HepG2 (cell line): Measurements from ENCODE around the gene NUBP1. TPM values are rescaled to one million over a fixed set of nuclear protein-coding genes. Genes with fewer than 3 reads are reported as not detected.

Experiments
- AHDC1 ChIP-seq: sonication (generic); formaldehyde crosslinking; IDR thresholded peaks from 2 replicates; pipeline ENCODE4 v1.5.1; 2020; ENCODE audit warnings: mild to moderate bottlenecking, missing genetic modification reagents, borderline replicate concordance
- EEA1 ChIP-seq: sonication (generic); formaldehyde crosslinking; IDR thresholded peaks from 2 replicates; pipeline ENCODE4 v1.5.1; 2020; ENCODE audit warnings: mild to moderate bottlenecking, missing genetic modification reagents, borderline replicate concordance
- GATAD1 ChIP-seq: IDR thresholded peaks from 2 replicates; pipeline ENCODE4 v1.6.1; 2016; ENCODE audit warnings: missing genetic modification reagents, missing compliant biosample characterization
- HES4 ChIP-seq: sonication (generic); formaldehyde crosslinking; IDR thresholded peaks from 2 replicates; pipeline ENCODE4 v1.9.0; 2021; ENCODE audit warnings: mild to moderate bottlenecking, missing genetic modification reagents, borderline replicate concordance
- HNF1A ChIP-seq, 2 experiments: sonication (generic) in 1 of 2; formaldehyde crosslinking in 1 of 2; IDR thresholded peaks; 2 replicates each; pipeline versions ENCODE4 v1.4.0 to v1.6.1; 2016 to 2020; ENCODE audit warnings: borderline replicate concordance in 1 of 2, low read depth in 1 of 2, mild to moderate bottlenecking in 1 of 2, missing genetic modification reagents in 1 of 2
- HOXA7 ChIP-seq: sonication (generic); formaldehyde crosslinking; IDR thresholded peaks from 2 replicates; pipeline ENCODE4 v1.8.1; 2022; ENCODE audit warnings: mild to moderate bottlenecking, missing genetic modification reagents, moderate library complexity
- JUND ChIP-seq: sonication (generic); formaldehyde crosslinking; IDR thresholded peaks from 2 replicates; pipeline ENCODE4 v1.8.0; 2022; ENCODE audit warnings: mild to moderate bottlenecking, missing genetic modification reagents
- NFE2L1 ChIP-seq: sonication (generic); formaldehyde crosslinking; IDR thresholded peaks from 2 replicates; pipeline ENCODE4 v1.4.0; 2020; ENCODE audit warnings: missing genetic modification reagents, mild to moderate bottlenecking, borderline replicate concordance
- ZNF121 ChIP-seq: sonication (generic); formaldehyde crosslinking; IDR thresholded peaks from 2 replicates; pipeline ENCODE4 v1.5.0; 2020; ENCODE audit warnings: mild to moderate bottlenecking, missing genetic modification reagents
- ZNF17 ChIP-seq: sonication (generic); formaldehyde crosslinking; IDR thresholded peaks from 2 replicates; pipeline ENCODE4 v1.5.0; 2020; ENCODE audit warnings: mild to moderate bottlenecking, missing genetic modification reagents
- ZNF234 ChIP-seq: sonication (generic); formaldehyde crosslinking; conservative IDR thresholded peaks from 2 replicates; pipeline ENCODE4 v1.5.1; 2020; ENCODE audit warnings: mild to moderate bottlenecking, missing genetic modification reagents
- ZNF281 ChIP-seq: sonication (generic); formaldehyde crosslinking; IDR thresholded peaks from 2 replicates; pipeline ENCODE4 v1.4.0; 2020; ENCODE audit warnings: missing genetic modification reagents, borderline replicate concordance
- ZNF343 ChIP-seq: sonication (generic); formaldehyde crosslinking; IDR thresholded peaks from 2 replicates; pipeline ENCODE4 v1.4.0; 2020; ENCODE audit warnings: mild to moderate bottlenecking, missing genetic modification reagents
- ZNF883 ChIP-seq: sonication (generic); formaldehyde crosslinking; IDR thresholded peaks from 2 replicates; pipeline ENCODE4 v1.5.1; 2020; ENCODE audit warnings: mild to moderate bottlenecking, missing genetic modification reagents; ENCODE audit errors: not compliant biosample characterization
- ZSCAN22 ChIP-seq: sonication (generic); formaldehyde crosslinking; IDR thresholded peaks from 2 replicates; pipeline ENCODE4 v1.4.0; 2020; ENCODE audit warnings: mild to moderate bottlenecking, missing genetic modification reagents
- polyA plus RNA-seq, 8 experiments: library from polyadenylated mRNA; depleted of rRNA in 3 of 8; stranded (reverse) in 7 of 8; unstranded in 1 of 8; fragments of >200 nt; fragmentation: Illumina TruSeq in 4 of 8; extraction: Trizol in 4 of 8; gene quantifications; 2 replicates each; pipeline versions ENCODE4 v1.2.1 to v1.2.3, GENCODE V29; 2011 to 2016; ENCODE audit warnings: low read depth in 4 of 8, missing spikeins in 1 of 8, mixed read lengths in 1 of 8; ENCODE audit not compliant: insufficient read depth in 1 of 8
- total RNA-seq, 5 experiments: library from RNA; depleted of rRNA; stranded (reverse); fragments of >200 nt; fragmentation: Illumina TruSeq; extraction: Trizol; gene quantifications; 2 replicates each; pipeline ENCODE4 v1.2.3, GENCODE V29; 2016; ENCODE audit warnings: low read depth in 1 of 5

The NUBP1 gene
- total and polyA plus RNA-seq, 2 of the 13 experiments (the other 11 are each of a cell fraction or from before 2014, with no cell fraction given), result 53.5 to 70.4 TPM

GRCh38 chr16:10728003-10728887 is 15.4 kb upstream of the NUBP1 start (continued):
- TF ChIP-seq HOXA7 (CRISPR knock-in tag) (no peak), ZNF343 (CRISPR knock-in tag) (no peak), GATAD1 (peak; percentile 40; the same call in 1 of the 2 replicates), ZNF234 (CRISPR knock-in tag) (0 out of 2 replicates have a peak, but pooled peaks have one; percentile 59), EEA1 (CRISPR knock-in tag) (no peak), HNF1A (IDR thresholded peaks at IDR 0.05; ENCODE audit: low read depth) (0 out of 2 replicates have a peak, but pooled peaks have one; percentile 33), HNF1A (CRISPR knock-in tag; IDR thresholded peaks at IDR 0.05; ENCODE audit: borderline replicate concordance) (peak; percentile 44; the same call in 1 of the 2 replicates), HES4 (no peak), NFE2L1 (CRISPR knock-in tag) (no peak; the same call in 1 of the 2 replicates), AHDC1 (CRISPR knock-in tag) (peak; percentile 80), ZNF281 (peak; percentile 82), ZNF17 (CRISPR knock-in tag) (no peak), ZNF883 (CRISPR knock-in tag) (peak; percentile 73), ZSCAN22 (CRISPR knock-in tag) (no peak), JUND (CRISPR knock-in tag) (no peak), ZNF121 (CRISPR knock-in tag) (peak; percentile 65)
